IPS DF 4.7 (cell line): ENCODE results near the gene APLP2.
A peak's percentile ranks its signal among the peaks of the same experiment; 100 is the strongest.

Experiments
- DNase-seq: peaks from one replicate; pipeline ENCODE4 v3.0.0-alpha.2; 2013; ENCODE audit warnings: low spot score; ENCODE audit errors: extremely low read depth

Gene APLP2

GRCh38 chr11:130118165-130118564 is 48.5 kb downstream of the APLP2 start:
- DNase-seq = no peak

DNA sequence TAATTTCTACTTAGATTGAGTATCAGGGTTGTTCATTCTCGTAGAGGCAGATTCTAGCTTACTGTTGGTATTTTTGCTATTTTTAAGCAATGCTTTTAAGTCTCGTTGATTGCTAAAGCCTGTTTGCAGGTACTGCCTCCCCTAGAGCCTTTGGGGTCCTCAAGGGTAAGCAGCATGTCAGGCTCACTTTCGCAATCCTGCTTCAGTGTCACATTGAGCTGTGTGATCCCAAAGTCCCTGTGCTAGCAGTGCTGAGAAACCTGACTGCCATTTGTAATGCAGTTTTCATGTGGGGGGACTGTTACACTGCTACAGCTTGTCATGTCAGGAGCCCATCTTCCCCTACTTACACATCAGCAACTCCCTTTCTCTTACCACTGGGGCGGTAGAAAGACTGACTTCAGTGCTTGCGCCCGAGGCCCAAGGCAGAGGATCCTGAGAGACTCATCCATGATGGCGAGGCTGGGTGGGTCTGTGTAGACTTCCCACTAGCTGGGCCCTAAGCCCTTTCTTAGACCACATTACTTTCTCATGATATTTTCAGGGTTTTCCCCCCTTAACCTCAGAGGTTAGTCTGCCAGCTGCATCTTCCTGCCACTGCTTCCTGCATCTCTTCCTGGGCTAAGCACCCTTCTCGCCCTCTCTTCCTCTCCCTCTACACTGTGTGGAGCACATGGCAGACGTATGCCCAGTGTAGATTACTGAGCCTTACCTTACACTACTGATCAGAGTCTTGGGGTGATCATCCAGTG is 49.1 kb downstream of the APLP2 start:
- no peak for DNase-seq

DNA sequence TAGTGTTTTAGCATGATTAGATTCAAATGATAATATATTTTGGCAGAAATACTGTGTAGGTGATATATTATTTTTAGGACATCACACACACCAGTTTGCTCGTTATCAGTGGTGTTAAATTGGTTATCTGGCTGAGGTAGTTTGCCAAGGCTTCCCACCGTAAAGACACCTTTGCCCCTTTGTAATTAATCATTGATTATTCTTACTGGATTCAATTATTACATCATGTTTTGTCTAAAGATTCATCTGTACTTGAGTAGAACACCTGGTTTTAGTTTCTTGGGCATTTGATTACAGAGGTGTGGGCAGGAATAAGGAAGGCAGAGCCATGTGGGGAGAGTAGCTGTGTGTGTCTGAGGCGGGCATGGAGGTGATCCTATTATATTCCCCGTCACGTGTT is 50.4 kb downstream of the APLP2 start:
- DNase-seq = no peak

DNA sequence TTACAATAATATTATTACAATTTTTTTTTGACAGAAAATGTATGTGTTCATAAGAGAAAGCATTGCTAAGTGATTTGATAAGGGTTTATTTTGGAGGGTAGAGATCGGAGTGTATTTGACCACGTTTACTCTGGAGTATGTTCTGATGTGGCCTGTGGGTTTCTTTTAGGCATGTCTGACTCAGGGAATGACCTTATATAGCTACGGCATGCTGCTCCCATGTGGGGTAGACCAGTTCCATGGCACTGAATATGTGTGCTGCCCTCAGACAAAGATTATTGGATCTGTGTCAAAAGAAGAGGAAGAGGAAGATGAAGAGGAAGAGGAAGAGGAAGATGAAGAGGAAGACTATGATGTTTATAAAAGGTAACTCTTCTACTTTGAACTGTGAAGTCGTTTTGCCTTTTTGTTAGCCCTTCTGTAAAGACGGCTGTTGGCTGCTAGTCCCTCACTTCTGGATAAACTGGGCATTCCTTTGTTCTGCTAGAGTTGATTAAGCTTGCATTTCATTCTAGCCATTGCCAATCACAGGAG is 51.8 kb downstream of the APLP2 start:
- DNase-seq = no peak

- no peak for DNase-seq
Observed at GRCh38 chr11:130122141-130122575, 52.5 kb downstream of the APLP2 start.

- DNase-seq = no peak
Observed at GRCh38 chr11:130123414-130124040, 53.8 kb downstream of the APLP2 start.

GRCh38 chr11:130124096-130124495 is 54.4 kb downstream of the APLP2 start:
- DNase-seq = no peak

- DNase-seq = no peak
Observed at GRCh38 chr11:130125638-130126037, 55.9 kb downstream of the APLP2 start.

DNA sequence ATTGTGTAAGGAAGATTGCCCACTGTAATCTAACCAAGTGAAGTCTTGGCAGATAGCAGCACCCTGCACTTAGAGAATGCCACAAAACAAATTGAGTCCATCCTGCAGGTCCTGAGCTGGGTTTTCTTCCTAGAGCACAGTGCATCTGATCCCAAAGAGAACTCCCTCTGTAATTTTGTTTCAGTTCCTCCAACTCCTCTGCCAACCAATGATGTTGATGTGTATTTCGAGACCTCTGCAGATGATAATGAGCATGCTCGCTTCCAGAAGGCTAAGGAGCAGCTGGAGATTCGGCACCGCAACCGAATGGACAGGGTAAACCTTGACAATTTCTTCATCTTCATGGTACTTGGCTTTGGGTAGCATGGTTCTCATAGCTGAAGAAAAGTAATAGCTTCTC is 56.8 kb downstream of the APLP2 start:
- DNase-seq = no peak

- DNase-seq = no peak
Observed at GRCh38 chr11:130127509-130127908, 57.8 kb downstream of the APLP2 start.

DNA sequence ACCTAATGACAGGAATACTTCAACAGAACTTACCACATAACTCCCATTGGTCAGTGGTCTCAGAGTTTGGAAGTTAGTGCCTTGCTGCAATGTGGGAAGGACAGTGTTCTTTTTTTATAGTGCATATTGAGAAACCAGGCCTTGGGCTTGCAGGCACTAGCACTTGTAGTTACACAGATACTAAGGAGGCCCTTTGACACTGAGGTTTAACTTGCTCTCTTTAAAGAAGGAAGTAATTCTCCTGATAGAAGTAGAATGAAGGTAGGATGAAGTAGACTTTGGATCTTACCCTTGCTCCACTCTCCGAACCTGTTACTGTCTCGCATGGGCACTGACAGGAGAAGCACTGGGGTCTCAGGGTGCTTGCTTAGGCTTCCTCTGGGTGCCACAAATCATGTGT is 58.9 kb downstream of the APLP2 start:
- no peak for DNase-seq

GRCh38 chr11:130129922-130130321 is 60.2 kb downstream of the APLP2 start:
- no peak for DNase-seq

- peak; percentile 69 for DNase-seq
Observed at GRCh38 chr11:130131961-130132850, 62.5 kb downstream of the APLP2 start.

- DNase-seq = no peak
Observed at GRCh38 chr11:130133716-130134115, 64.0 kb downstream of the APLP2 start.

GRCh38 chr11:130136107-130136506 is 66.4 kb downstream of the APLP2 start:
- DNase-seq = no peak

DNA sequence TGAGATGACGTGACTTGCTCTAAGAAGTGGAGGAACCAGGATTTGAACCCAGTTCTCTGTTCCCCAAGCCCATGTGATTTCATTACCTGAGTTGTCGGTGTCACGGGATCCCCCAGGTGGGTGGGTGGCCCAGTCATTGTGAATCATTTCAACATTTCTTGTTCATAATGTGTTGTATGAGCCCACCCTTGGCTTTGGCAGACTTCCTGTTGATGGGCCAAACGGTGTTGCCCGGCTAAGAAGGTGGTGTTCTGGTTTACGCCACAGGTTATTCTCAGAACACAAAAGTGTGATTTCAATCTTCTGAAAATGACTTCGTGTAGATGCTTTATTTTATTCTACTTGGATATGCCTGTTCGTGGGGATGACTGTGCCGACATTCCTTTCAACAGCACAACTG is 68.3 kb downstream of the APLP2 start:
- DNase-seq = no peak

- no peak for DNase-seq
Observed at GRCh38 chr11:130139401-130139800, 69.7 kb downstream of the APLP2 start.

GRCh38 chr11:130141561-130142341 is 72.1 kb downstream of the APLP2 start:
- DNase-seq = no peak

- DNase-seq = no peak
Observed at GRCh38 chr11:130144141-130144540, 74.4 kb downstream of the APLP2 start.

DNA sequence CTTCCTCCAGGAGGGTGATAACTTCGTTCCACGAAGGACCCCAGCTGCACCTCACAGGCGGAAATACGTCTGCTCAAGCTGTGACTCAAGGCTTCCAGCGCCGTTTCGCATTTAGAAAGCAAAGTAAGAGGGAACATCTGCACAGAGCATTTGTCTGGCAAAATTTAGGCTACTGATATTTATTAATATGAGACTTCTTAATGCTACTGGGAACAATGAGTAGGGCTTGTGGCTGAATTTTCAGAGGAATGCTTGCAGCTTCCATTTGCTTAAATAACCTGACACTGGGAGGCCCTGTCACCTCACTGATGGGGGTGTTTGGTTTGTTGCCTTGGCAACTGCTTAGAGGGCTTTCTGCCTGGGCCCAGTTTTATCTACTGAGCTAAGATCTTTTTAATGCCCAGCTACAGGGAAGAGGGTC is 75.2 kb downstream of the APLP2 start:
- DNase-seq = no peak

DNA sequence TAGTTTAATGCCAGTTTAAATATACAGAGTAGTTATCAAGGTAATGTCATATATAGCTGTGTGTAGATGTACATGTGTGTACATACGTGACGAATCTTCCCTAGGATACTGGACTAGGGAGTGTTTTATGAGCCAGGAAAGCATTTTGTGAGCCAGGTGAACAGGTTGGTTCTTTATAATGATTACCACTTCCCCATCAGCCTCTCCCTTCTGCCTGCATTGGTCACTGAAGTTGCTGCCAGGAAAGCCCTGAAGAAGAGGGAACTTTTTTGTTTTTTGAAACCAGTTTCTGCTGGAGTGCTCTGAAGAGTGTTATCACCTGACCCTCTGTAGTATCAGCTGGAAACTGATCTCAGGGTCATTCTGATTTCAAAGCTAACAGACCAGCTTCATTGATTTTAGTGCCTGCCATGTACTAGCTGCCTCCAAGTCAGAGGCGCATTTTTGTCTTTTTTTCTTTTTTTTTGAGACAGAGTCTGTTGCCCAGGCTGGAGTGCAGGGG is 75.7 kb downstream of the APLP2 start:
- DNase-seq = no peak
